K562 (cell line): ENCODE results near the gene CDC42BPB. TPM values are rescaled to one million over a fixed set of nuclear protein-coding genes. Genes with fewer than 3 reads are reported as not detected.

ENCODE experiments used
- ATAC-seq: fragments of 200-7000 bp; cut with Tn5 transposase; 3 replicates; pipeline ENCODE4 v1.9.1; 2020; ENCODE audit warnings: moderate library complexity
- BruUV-seq: library from RNA; stranded (reverse); fragments of 400-500 nt; replicated peaks from 2 replicates; lab custom pipeline; 2021; lab: Mats Ljungman, UMichigan
- CTCF ChIA-PET: fragments of 300-600 bp; formaldehyde crosslinking; extraction: SDS; loops from one replicate; lab custom pipeline; 2021; ENCODE audit warnings: low intra/inter-chr PET ratio; lab: Yijun Ruan, JAX
- POLR2A ChIA-PET: fragments of 300-600, 350-650 bp; sonication (Branson Sonifier 250); formaldehyde crosslinking; extraction: SDS; loops from one replicate; lab custom pipeline; 2021; ENCODE audit warnings: antibody characterized with exemption, inconsistent platforms; lab: Yijun Ruan, JAX
- DNase-seq, 4 experiments: peaks; one replicate each; pipeline versions ENCODE4 v3.0.0 to v3.0.0-alpha.2; 2011 to 2018; ENCODE audit warnings: low spot score in 3 of 4, mixed read lengths in 3 of 4; ENCODE audit errors: extremely low read depth in 1 of 4
- FAIRE-seq: peaks from 2 replicates; lab custom pipeline; 2011; peaks lifted over from hg19 to GRCh38; lab: Jason Lieb, UNC
- H2AFZ ChIP-seq: 2 replicates; pipeline ENCODE4 v1.6.0; 2011; ENCODE audit warnings: low read depth, low read length, control low read depth, inconsistent platforms
- H3K27ac ChIP-seq: fragments of 200-600 bp; 3 replicates; pipeline ENCODE4 v1.8.0; 2011; ENCODE audit warnings: low read depth, mild to moderate bottlenecking, control low read depth, inconsistent platforms, low read length, moderate library complexity, mixed read lengths; ENCODE audit errors: extremely low read depth
- H3K27me3 ChIP-seq, 2 experiments: fragments of 300-600 bp in 1 of 2; 2 replicates in 1 of 2; 3 replicates in 1 of 2; pipeline versions ENCODE4 v1.6.0 to v1.8.0; 2011; ENCODE audit warnings: inconsistent platforms in 2 of 2, low read length in 2 of 2, mild to moderate bottlenecking in 1 of 2, mixed read lengths in 1 of 2, moderate library complexity in 1 of 2; ENCODE audit not compliant: control insufficient read depth in 2 of 2, insufficient read depth in 2 of 2
- H3K36me3 ChIP-seq: fragments of 300-600 bp; 3 replicates; pipeline ENCODE4 v1.8.0; 2011; ENCODE audit warnings: mild to moderate bottlenecking, low read length, inconsistent platforms; ENCODE audit not compliant: control insufficient read depth, insufficient read depth
- H3K4me1 ChIP-seq, 2 experiments: fragments of 200-600 bp in 1 of 2; replicated peaks in 1 of 2; 2 replicates in 1 of 2; 3 replicates in 1 of 2; pipeline versions ENCODE4 v1.5.1 to v1.8.0; 2011; ENCODE audit warnings: inconsistent platforms in 2 of 2, low read length in 2 of 2, mild to moderate bottlenecking in 1 of 2, mixed read lengths in 1 of 2, moderate library complexity in 1 of 2; ENCODE audit not compliant: control insufficient read depth in 2 of 2, insufficient read depth in 2 of 2
- H3K4me2 ChIP-seq: 2 replicates; pipeline ENCODE4 v1.6.1; 2011; ENCODE audit warnings: low read length, control low read depth, inconsistent platforms, mixed read lengths; ENCODE audit not compliant: insufficient read depth
- H3K4me3 ChIP-seq: fragments of 200-600 bp; sonication (generic), shearing (Covaris generic); 2 replicates; pipeline ENCODE4 v1.5.1; 2016; ENCODE audit warnings: control low read depth, inconsistent platforms
- H3K79me2 ChIP-seq: fragments of 200-600 bp; 3 replicates; pipeline ENCODE4 v1.8.0; 2011; ENCODE audit warnings: low read length, inconsistent platforms; ENCODE audit not compliant: control insufficient read depth, insufficient read depth
- H3K9ac ChIP-seq, 2 experiments: 2 replicates each; pipeline versions ENCODE4 v1.6.0 to v1.6.1; 2011; ENCODE audit warnings: low read depth in 2 of 2, low read length in 2 of 2, control low read depth in 1 of 2, inconsistent platforms in 1 of 2, mild to moderate bottlenecking in 1 of 2, mixed read lengths in 1 of 2; ENCODE audit not compliant: insufficient read depth in 1 of 2
- H3K9me1 ChIP-seq: one replicate; pipeline ENCODE4 v1.6.0; 2011; ENCODE audit warnings: inconsistent platforms, mild to moderate bottlenecking, low read length, moderate library complexity; ENCODE audit not compliant: control insufficient read depth, insufficient read depth
- H3K9me3 ChIP-seq: replicated peaks from 2 replicates; pipeline ENCODE4 v1.5.1; 2011; ENCODE audit warnings: low read depth, low read length, inconsistent platforms; ENCODE audit not compliant: control insufficient read depth, insufficient read depth
- H4K20me1 ChIP-seq: replicated peaks from 2 replicates; pipeline ENCODE4 v1.6.1; 2011; ENCODE audit warnings: low read length, inconsistent platforms, mixed read lengths; ENCODE audit not compliant: control insufficient read depth, insufficient read depth
- DNMT1 ChIP-seq: fragments of 450-650 bp; IDR thresholded peaks from 2 replicates; pipeline ENCODE4 v1.6.1; 2016; ENCODE audit warnings: antibody characterized with exemption, mild to moderate bottlenecking
- FOXK1 ChIP-seq: sonication (generic); formaldehyde crosslinking; IDR thresholded peaks from 2 replicates; pipeline ENCODE4 v1.8.0; 2022; ENCODE audit warnings: missing genetic modification reagents, mild to moderate bottlenecking, borderline replicate concordance
- ILF3 ChIP-seq: fragments of 450-650 bp; IDR thresholded peaks from 2 replicates; pipeline ENCODE4 v1.6.1; 2018; ENCODE audit warnings: antibody characterized with exemption, mild to moderate bottlenecking, moderate library complexity, borderline replicate concordance
- RFX7 ChIP-seq: fragments of 250-450 bp; sonication (Bioruptor Pico); IDR thresholded peaks from 2 replicates; pipeline ENCODE4 v1.5.1; 2021; ENCODE audit warnings: mild to moderate bottlenecking
- WGBS: fragments of 100-300 bp; shearing (Covaris generic); methylation state at CpG from one replicate; pipeline ENCODE4 v1.1.6; 2016; ENCODE audit warnings: low coverage, mixed read lengths; ENCODE audit not compliant: insufficient coverage; ENCODE audit errors: missing lambda C conversion rate; 5-methylcytosine and 5-hydroxymethylcytosine counted together
- in situ Hi-C: fragments of 300-500 bp; cut with MboI; formaldehyde crosslinking; loops from 4 replicates; pipeline ENCODE4 v1.15.0; 2018; ENCODE audit warnings: inconsistent platforms, mixed read lengths
- intact Hi-C: fragments of 100-400 bp; cut with micrococcal nuclease; formaldehyde crosslinking; loops from 2 replicates; pipeline ENCODE4 v1.14.2; 2022
- polyA plus RNA-seq, 8 experiments: library from polyadenylated mRNA; depleted of rRNA in 4 of 8; stranded (reverse) in 5 of 8; unstranded in 3 of 8; fragments of >200 nt; fragmentation: Nextera tagmentation in 2 of 8; fragmentation: Illumina TruSeq in 1 of 8; extraction: Ambion mirVana in 2 of 8; extraction: Trizol in 1 of 8; gene quantifications; 2 replicates each; pipeline versions ENCODE4 v1.2.1 to v1.2.3, GENCODE V29; 2011 to 2014; ENCODE audit warnings: inconsistent platforms in 1 of 8, missing spikeins in 1 of 8
- total RNA-seq, 7 experiments: library from RNA; depleted of rRNA in 6 of 7; stranded (reverse); fragments of >200 nt in 6 of 7; fragmentation: Illumina TruSeq in 2 of 7; extraction: Trizol in 2 of 7; gene quantifications; 2 replicates each; pipeline versions ENCODE4 v1.2.1 to v1.2.3, GENCODE V29; 2011 to 2021; ENCODE audit warnings: low replicate concordance in 1 of 7
- TF ChIP-seq, protein P1 (sequence below): IDR thresholded peaks from 2 replicates; pipeline ENCODE4 v1.6.1; 2016; ENCODE audit warnings: missing genetic modification characterization, missing compliant biosample characterization
- TF ChIP-seq, protein P2 (sequence below): fragments of 450-650 bp; IDR thresholded peaks from one replicate; pipeline ENCODE4 v1.6.1; 2018; ENCODE audit warnings: mild to moderate bottlenecking, moderate library complexity; ENCODE audit not compliant: partially characterized antibody
- TF ChIP-seq, protein P3 (sequence below): IDR thresholded peaks from 2 replicates; pipeline ENCODE4 v1.6.1; 2014; ENCODE audit warnings: antibody characterized with exemption
- TF ChIP-seq, protein P4 (sequence below), 3 experiments: fragments of 200-800 bp in 1 of 3; sonication (Bioruptor generic) in 1 of 3; sonication (generic) in 1 of 3; formaldehyde crosslinking in 1 of 3; IDR thresholded peaks; 2 replicates each; pipeline versions ENCODE4 v1.6.1 to v1.8.0; 2016 to 2022; ENCODE audit warnings: mild to moderate bottlenecking in 2 of 3, missing compliant biosample characterization in 2 of 3, missing genetic modification characterization in 2 of 3, missing genetic modification reagents in 1 of 3
- TF ChIP-seq, protein P5 (sequence below): fragments of 250-450 bp; sonication (Bioruptor Pico); IDR thresholded peaks from 2 replicates; pipeline ENCODE4 v1.6.1; 2021; ENCODE audit warnings: mild to moderate bottlenecking
- TF ChIP-seq, protein P6 (sequence below): sonication (generic); formaldehyde crosslinking; IDR thresholded peaks from 2 replicates; pipeline ENCODE4 v1.8.0; 2022; ENCODE audit warnings: missing genetic modification reagents, mild to moderate bottlenecking, borderline replicate concordance
- TF ChIP-seq, protein P7 (sequence below): sonication (generic); formaldehyde crosslinking; IDR thresholded peaks from 2 replicates; pipeline ENCODE4 v1.8.0; 2022; ENCODE audit warnings: mild to moderate bottlenecking, missing genetic modification reagents, borderline replicate concordance

CDC42BPB gene
- total and polyA plus RNA-seq, 9 of the 15 experiments (the other 6 are each of a cell fraction or from before 2014, with no cell fraction given) = 0.07 to 24.3 (median 12.6) TPM

DNA sequence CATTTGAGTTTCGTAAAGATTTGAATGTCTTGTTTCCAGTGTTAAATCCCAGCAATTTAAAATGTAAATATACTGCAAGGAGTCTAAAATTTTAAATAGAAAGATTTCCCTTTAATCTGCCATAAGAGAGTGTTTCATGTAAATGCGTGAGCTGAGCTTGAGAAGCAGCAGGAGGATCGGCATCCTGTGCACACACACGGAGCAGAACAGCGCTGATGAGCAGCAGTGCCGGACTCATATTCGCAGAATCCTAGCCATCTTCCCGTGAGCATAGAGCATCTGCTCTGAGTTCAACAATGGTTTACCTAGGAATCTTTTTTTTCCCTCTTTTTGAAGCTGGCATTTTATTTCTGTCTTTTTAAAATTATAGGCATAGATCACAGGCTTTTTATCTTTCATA lies 164.7 kb downstream of the CDC42BPB start:
- BruUV-seq = no TSS peak
- intact Hi-C loops (no loop called here), in situ Hi-C loops (no loop called here)
- Histone ChIP-seq H3K4me2 (no peak overlapping the region), H3K9me1 (no peaks in the 10 kb centered on the region), H2AFZ (no peak overlapping the region), H3K27me3 (no peaks in the 10 kb centered on the region), H3K9me3 (no peaks in the 10 kb centered on the region), H3K4me3 (no peak overlapping the region), H4K20me1 (no peaks in the 10 kb centered on the region), H3K27ac (no peak overlapping the region), H3K36me3 (peaks cover 30% of the 10 kb centered on the region; the same call in 2 of the 3 replicates), H3K79me2 (no peaks in the 10 kb centered on the region), H3K9ac (no peak overlapping the region), H3K4me1 (no peaks in the 10 kb centered on the region)
- ChIA-PET POLR2A (interaction anchor here (0.6 kb wide), 1 partner anchor 352 kb away, joined by 5 read pairs; no protein-coding TSS in a partner anchor), CTCF (no interaction called here)
- WGBS = 92% methylated on average over 7 of the region's 8 CpGs
- ATAC-seq (no peak), DNase-seq (no peak), FAIRE-seq (no peak)
- TF ChIP-seq, protein P1, sequence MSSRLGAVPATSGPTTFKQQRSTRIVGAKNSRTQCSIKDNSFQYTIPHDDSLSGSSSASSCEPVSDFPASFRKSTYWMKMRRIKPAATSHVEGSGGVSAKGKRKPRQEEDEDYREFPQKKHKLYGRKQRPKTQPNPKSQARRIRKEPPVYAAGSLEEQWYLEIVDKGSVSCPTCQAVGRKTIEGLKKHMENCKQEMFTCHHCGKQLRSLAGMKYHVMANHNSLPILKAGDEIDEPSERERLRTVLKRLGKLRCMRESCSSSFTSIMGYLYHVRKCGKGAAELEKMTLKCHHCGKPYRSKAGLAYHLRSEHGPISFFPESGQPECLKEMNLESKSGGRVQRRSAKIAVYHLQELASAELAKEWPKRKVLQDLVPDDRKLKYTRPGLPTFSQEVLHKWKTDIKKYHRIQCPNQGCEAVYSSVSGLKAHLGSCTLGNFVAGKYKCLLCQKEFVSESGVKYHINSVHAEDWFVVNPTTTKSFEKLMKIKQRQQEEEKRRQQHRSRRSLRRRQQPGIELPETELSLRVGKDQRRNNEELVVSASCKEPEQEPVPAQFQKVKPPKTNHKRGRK = no peak
- TF ChIP-seq, protein P2, sequence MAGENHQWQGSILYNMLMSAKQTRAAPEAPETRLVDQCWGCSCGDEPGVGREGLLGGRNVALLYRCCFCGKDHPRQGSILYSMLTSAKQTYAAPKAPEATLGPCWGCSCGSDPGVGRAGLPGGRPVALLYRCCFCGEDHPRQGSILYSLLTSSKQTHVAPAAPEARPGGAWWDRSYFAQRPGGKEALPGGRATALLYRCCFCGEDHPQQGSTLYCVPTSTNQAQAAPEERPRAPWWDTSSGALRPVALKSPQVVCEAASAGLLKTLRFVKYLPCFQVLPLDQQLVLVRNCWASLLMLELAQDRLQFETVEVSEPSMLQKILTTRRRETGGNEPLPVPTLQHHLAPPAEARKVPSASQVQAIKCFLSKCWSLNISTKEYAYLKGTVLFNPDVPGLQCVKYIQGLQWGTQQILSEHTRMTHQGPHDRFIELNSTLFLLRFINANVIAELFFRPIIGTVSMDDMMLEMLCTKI = no peak
- TF ChIP-seq, protein P3, sequence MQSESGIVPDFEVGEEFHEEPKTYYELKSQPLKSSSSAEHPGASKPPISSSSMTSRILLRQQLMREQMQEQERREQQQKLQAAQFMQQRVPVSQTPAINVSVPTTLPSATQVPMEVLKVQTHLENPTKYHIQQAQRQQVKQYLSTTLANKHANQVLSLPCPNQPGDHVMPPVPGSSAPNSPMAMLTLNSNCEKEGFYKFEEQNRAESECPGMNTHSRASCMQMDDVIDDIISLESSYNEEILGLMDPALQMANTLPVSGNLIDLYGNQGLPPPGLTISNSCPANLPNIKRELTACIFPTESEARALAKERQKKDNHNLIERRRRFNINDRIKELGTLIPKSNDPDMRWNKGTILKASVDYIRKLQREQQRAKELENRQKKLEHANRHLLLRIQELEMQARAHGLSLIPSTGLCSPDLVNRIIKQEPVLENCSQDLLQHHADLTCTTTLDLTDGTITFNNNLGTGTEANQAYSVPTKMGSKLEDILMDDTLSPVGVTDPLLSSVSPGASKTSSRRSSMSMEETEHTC = no peak
- TF ChIP-seq, protein P4, sequence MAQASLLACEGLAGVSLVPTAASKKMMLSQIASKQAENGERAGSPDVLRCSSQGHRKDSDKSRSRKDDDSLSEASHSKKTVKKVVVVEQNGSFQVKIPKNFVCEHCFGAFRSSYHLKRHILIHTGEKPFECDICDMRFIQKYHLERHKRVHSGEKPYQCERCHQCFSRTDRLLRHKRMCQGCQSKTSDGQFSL (CRISPR knock-in tag; IDR thresholded peaks at IDR 0.05) = no peak
- TF ChIP-seq, protein P4 (tag; IDR thresholded peaks at IDR 0.05) = no peak
- TF ChIP-seq DNMT1 = no peak
- TF ChIP-seq, protein P5, sequence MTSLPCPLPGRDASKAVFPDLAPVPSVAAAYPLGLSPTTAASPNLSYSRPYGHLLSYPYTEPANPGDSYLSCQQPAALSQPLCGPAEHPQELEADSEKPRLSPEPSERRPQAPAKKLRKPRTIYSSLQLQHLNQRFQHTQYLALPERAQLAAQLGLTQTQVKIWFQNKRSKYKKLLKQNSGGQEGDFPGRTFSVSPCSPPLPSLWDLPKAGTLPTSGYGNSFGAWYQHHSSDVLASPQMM (CRISPR knock-in tag) = no peak
- TF ChIP-seq, protein P6, sequence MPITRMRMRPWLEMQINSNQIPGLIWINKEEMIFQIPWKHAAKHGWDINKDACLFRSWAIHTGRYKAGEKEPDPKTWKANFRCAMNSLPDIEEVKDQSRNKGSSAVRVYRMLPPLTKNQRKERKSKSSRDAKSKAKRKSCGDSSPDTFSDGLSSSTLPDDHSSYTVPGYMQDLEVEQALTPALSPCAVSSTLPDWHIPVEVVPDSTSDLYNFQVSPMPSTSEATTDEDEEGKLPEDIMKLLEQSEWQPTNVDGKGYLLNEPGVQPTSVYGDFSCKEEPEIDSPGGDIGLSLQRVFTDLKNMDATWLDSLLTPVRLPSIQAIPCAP (CRISPR knock-in tag) = no peak
- TF ChIP-seq, protein P7, sequence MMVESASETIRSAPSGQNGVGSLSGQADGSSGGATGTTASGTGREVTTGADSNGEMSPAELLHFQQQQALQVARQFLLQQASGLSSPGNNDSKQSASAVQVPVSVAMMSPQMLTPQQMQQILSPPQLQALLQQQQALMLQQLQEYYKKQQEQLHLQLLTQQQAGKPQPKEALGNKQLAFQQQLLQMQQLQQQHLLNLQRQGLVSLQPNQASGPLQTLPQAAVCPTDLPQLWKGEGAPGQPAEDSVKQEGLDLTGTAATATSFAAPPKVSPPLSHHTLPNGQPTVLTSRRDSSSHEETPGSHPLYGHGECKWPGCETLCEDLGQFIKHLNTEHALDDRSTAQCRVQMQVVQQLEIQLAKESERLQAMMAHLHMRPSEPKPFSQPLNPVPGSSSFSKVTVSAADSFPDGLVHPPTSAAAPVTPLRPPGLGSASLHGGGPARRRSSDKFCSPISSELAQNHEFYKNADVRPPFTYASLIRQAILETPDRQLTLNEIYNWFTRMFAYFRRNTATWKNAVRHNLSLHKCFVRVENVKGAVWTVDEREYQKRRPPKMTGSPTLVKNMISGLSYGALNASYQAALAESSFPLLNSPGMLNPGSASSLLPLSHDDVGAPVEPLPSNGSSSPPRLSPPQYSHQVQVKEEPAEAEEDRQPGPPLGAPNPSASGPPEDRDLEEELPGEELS (CRISPR knock-in tag) = no peak
- no peak for TF ChIP-seq RFX7
- TF ChIP-seq FOXK1 (CRISPR knock-in tag) = no peak
- no peak for TF ChIP-seq ILF3
